ENCODE results near the gene MRM3.
"Not testable (repeated sequence)": the region's sequence is repeated elsewhere in the genome, so short reads cannot be mapped to it uniquely, and the experiment has no call there.

The MRM3 gene

DNA sequence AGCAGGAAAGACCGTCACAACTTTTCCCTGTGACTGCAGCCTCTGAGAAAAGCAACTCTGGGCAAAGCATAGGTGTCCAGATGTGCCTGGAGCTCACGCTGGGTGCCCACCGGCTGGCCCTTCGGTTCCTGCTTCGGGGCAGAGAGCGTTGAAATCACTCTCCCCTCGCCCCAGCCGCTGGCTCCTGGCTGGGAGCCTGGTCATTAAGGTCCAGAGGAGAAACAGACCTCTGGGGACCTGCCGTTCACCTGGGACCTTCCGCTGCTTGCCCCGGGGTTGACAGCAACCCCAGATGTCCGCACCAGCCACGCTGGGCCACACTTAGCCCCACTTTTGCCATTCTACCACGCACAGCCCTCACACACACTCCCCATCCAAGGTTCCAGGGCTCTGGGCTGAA lies 13.1 kb downstream of the MRM3 start:
- H3K9me3 Mint-ChIP-seq: no peaks in the 10 kb centered on the region
- H3K36me3 Mint-ChIP-seq: peaks cover 16% of the 10 kb centered on the region
- peaks cover 7% of the 10 kb centered on the region for H3K4me1 Mint-ChIP-seq
- H3K27me3 Mint-ChIP-seq: no peaks in the 10 kb centered on the region
- DNase-seq: no peak
- H3K27ac Mint-ChIP-seq: no peak overlapping the region
- CTCF ChIA-PET: interaction anchor here (0.7 to 5.2 kb wide), 12 partner anchors 9 to 261 kb away, joined by 3 to 59 read pairs (median 6); partner anchors contain the start of genes NXN and TIMM22
- no peak overlapping the region for H3K4me3 Mint-ChIP-seq

DNA sequence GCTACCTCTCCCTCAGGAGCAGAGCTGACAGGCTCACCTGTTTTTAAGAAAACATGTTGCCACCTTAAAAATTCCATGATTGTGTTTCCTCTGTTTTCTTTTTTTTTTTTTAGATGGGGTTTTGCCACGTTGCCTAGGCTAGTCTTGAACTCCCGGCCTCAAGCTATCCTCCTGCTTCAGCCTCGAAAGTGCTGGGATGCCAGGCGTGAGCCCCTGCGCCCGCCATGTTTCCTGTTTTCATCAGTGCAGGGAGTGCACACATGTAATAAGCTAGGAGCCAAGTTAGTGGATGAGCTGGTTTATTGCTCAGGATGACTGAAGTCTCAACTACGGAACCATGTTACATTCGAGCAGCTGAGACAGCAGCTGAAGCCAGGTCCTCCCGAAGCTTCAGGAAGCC lies 13.6 kb downstream of the MRM3 start:
- CTCF ChIA-PET: interaction anchor here (0.7 to 5.2 kb wide), 11 partner anchors 9 to 260 kb away, joined by 3 to 59 read pairs (median 7); partner anchors contain the start of genes NXN and TIMM22
- DNase-seq: no peak
- Mint-ChIP-seq H3K9me3 (no peaks in the 10 kb centered on the region), H3K27ac (no peak overlapping the region), H3K36me3 (peaks cover 16% of the 10 kb centered on the region), H3K27me3 (no peaks in the 10 kb centered on the region), H3K4me1 (peaks cover 7% of the 10 kb centered on the region), H3K4me3 (no peak overlapping the region)

DNA sequence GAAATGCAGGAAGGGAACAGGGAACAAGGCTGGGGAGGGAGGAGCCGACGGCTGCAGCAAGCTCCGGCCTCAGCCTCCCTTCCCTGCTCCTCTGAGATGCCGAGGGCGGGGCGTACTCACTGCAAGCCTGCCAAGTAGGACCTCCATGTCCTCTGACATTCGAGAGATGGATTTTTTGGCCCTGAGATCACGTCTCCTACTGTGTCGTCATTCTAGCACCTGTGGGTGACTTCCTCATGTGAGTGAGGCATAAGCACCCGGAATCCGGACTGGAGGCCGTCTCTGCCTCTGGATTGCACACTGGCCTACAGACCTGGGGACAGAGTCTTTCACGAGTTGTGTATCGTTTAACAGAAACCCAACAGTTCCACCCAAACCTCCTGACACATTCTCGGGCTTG lies 14.5 kb downstream of the MRM3 start:
- H3K27me3 Mint-ChIP-seq: no peaks in the 10 kb centered on the region
- no peak overlapping the region for H3K4me3 Mint-ChIP-seq
- no peak overlapping the region for H3K27ac Mint-ChIP-seq
- H3K9me3 Mint-ChIP-seq: no peaks in the 10 kb centered on the region
- H3K36me3 Mint-ChIP-seq: peaks cover 8% of the 10 kb centered on the region
- CTCF ChIA-PET: interaction anchor here (0.6 to 5.2 kb wide), 3 partner anchors 185 to 449 kb away, joined by 3 to 59 read pairs (median 11); partner anchors contain the start of gene NXN
- peaks cover 7% of the 10 kb centered on the region for H3K4me1 Mint-ChIP-seq
- DNase-seq: no peak

DNA sequence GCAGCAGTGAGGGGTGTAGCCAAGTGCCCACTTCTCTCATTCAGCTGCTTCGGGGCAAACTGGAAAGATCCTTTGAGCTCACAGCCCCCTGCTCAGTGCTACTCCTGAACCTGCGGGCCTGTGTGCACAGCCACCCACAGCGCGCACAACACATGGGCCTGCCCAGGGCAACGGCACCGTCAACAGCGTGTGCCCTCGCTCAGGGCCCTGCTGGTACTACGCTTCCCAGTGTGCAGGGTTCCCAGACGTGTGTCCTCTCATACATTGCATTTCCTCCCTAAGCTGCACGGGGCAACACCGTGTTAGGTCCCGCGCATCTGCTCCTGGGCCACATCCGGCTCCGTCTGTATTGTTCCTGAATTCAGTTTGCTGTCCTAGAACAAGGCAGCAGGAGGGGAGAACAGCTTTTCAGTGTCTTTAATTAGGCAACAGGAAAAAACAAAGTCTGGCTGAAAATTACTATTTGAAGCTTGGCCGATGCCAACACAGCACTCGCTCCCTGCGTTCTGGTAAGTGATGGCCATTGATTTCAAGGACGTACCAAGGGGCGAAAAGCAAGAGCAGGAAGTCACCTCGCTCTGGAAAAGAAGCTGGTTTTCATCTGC lies 15.2 kb downstream of the MRM3 start:
- no peak for DNase-seq
- Mint-ChIP-seq H3K36me3 (peaks cover 5% of the 10 kb centered on the region), H3K27me3 (no peaks in the 10 kb centered on the region), H3K4me1 (peaks cover 7% of the 10 kb centered on the region), H3K27ac (no peak overlapping the region), H3K9me3 (no peaks in the 10 kb centered on the region), H3K4me3 (no peak overlapping the region)
- CTCF ChIA-PET: interaction anchor here (5.2 kb wide), 1 partner anchor 184 kb away, joined by 59 read pairs; the partner anchor contains the start of gene NXN

DNA sequence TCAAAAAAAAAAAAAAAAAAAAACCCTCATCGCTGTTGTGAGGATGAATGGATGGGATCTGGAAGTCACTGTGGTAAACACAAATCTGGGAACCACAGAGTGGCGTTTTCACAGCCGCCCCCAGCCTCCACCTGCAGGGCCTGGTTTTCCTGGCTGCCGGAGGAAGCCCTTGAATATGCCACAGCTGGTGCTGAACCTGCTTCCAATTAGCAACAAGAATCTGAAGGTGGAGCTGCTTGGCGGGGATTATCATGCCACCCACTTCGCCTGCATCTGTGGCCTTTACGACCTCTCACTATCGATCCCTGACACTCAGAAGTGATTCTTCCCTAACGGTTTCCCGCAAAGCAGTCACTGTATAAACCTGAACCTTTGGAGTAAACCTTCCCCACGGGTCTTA lies 16.1 kb downstream of the MRM3 start:
- Mint-ChIP-seq H3K9me3 (no peaks in the 10 kb centered on the region), H3K4me3 (no peak overlapping the region), H3K4me1 (peaks cover 7% of the 10 kb centered on the region), H3K27me3 (no peaks in the 10 kb centered on the region), H3K27ac (no peak overlapping the region), H3K36me3 (no peaks in the 10 kb centered on the region)
- CTCF ChIA-PET: interaction anchor here (1.0 to 5.2 kb wide), 2 partner anchors 183 to 198 kb away, joined by 3 to 59 read pairs; partner anchors contain the start of genes NXN and TIMM22
- no peak for DNase-seq

DNA sequence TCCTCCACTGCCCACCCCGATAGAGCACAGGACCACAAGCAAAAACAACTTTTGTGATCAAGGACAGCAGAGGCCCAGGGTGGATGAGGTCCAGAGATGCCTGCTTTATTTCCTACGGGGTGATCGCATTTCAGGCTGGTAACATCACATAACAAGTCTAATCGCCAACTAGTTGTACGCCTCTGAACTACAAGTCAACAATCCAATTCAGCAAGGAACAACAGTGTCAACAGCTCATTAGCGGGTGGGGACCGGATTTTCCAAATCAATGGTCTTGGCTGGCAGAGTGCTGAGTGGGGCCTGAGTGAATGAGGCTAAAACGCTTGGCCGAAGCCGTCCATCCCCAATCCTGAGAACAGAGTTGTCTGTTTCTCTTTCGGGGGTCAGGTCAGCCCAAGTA lies 17.1 kb downstream of the MRM3 start:
- Mint-ChIP-seq H3K27me3 (no peaks in the 10 kb centered on the region), H3K36me3 (no peaks in the 10 kb centered on the region), H3K9me3 (no peaks in the 10 kb centered on the region), H3K27ac (no peak overlapping the region), H3K4me1 (peaks cover 7% of the 10 kb centered on the region), H3K4me3 (no peak overlapping the region)
- CTCF ChIA-PET: interaction anchor here (5.2 kb wide), 1 partner anchor 182 kb away, joined by 59 read pairs; the partner anchor contains the start of gene NXN
- no peak for DNase-seq

DNA sequence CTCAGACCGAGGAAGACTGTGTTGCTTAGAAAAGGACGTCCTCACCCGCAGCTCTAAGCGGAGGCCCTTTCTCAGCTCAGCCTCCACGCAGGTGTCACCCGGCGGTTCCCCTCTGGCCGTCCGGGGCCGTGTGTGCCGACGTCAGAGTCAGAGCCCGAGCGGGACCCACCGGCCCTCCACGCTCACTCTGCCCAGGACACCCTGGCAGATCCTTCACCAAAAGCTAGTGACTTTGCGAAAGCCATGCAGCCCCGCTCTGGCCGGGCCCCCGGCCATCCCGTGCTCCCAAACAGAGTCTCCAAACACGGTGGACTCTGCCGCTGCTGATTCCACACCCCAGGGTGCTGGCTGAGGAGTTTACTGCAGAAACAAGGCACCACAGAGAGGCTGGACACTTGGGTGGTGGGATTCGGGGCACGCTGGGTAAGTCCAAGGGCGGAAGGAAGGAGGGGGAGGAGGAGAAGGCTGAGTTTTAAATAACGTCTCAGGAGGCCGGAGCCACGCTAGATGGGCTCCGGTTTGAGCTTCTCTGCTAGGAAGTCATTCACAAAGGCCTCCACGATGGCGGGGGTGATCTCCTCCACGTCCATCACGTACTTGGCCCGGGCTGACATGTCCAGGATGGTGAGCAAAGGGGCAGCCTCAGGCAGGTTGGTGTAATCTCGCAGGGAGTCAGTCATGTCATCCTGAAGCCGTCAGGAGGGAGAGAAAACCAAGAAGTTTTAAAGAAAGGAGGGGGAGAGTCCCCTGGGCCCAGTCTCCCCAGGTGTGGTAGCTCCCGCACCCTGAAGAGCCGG lies 18.5 kb downstream of the MRM3 start:
- no peaks in the 10 kb centered on the region for H3K36me3 Mint-ChIP-seq
- CTCF ChIA-PET: no interaction called here
- no peak overlapping the region for H3K4me3 Mint-ChIP-seq
- H3K27ac Mint-ChIP-seq: no peak overlapping the region
- no peak for DNase-seq
- no peaks in the 10 kb centered on the region for H3K27me3 Mint-ChIP-seq
- no peaks in the 10 kb centered on the region for H3K9me3 Mint-ChIP-seq
- H3K4me1 Mint-ChIP-seq: no peaks in the 10 kb centered on the region

DNA sequence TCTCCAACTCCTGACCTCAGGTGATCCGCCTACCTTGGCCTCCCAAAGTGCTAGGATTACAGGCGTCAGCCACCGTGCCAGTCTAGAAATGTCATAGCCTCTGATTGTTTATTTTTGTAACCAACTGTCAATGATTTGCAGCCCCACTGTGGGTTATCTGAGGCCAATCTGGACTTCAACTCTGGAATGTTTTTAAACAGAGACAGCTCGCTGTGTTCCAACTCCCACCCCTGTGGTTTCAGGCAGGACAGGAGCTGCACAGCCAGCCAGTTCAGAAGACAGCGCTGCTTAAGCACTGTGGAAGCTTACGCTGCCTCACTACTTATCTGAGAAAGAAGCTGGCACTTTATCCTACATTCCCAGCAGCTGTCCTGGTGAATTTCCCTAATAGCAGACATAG lies 19.5 kb downstream of the MRM3 start:
- H3K4me3 Mint-ChIP-seq: no peak overlapping the region
- DNase-seq: no peak
- H3K4me1 Mint-ChIP-seq: no peaks in the 10 kb centered on the region
- H3K9me3 Mint-ChIP-seq: no peaks in the 10 kb centered on the region
- no peaks in the 10 kb centered on the region for H3K36me3 Mint-ChIP-seq
- CTCF ChIA-PET: interaction anchor here (1.4 kb wide), 1 partner anchor 179 kb away, joined by 6 read pairs; no protein-coding TSS in a partner anchor
- no peak overlapping the region for H3K27ac Mint-ChIP-seq
- H3K27me3 Mint-ChIP-seq: no peaks in the 10 kb centered on the region

DNA sequence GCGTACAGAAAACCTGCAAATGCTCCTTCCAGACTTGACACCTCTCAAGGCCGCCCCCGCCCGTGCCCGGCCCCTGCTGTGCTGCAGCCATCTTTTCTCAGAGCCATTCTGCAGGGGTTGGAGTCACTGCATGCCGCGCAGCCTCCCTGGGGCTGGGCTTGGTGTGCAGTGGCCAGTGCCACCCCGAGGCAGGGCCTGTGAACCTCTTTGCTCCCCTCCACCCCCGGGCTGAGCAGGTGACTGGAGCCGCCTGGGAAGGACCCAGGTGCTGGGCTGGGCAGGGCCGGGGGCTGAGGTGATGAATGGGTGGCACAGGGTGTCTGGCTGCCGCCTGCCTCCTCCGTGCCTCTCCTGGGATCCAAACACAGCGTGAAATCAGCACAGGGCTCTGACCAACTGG lies 20.3 kb downstream of the MRM3 start:
- Mint-ChIP-seq H3K27me3 (no peaks in the 10 kb centered on the region), H3K4me3 (no peak overlapping the region), H3K9me3 (no peaks in the 10 kb centered on the region), H3K27ac (no peak overlapping the region), H3K4me1 (no peaks in the 10 kb centered on the region), H3K36me3 (no peaks in the 10 kb centered on the region)
- CTCF ChIA-PET: interaction anchor here (1.4 kb wide), 1 partner anchor 178 kb away, joined by 6 read pairs; no protein-coding TSS in a partner anchor
- no peak for DNase-seq

DNA sequence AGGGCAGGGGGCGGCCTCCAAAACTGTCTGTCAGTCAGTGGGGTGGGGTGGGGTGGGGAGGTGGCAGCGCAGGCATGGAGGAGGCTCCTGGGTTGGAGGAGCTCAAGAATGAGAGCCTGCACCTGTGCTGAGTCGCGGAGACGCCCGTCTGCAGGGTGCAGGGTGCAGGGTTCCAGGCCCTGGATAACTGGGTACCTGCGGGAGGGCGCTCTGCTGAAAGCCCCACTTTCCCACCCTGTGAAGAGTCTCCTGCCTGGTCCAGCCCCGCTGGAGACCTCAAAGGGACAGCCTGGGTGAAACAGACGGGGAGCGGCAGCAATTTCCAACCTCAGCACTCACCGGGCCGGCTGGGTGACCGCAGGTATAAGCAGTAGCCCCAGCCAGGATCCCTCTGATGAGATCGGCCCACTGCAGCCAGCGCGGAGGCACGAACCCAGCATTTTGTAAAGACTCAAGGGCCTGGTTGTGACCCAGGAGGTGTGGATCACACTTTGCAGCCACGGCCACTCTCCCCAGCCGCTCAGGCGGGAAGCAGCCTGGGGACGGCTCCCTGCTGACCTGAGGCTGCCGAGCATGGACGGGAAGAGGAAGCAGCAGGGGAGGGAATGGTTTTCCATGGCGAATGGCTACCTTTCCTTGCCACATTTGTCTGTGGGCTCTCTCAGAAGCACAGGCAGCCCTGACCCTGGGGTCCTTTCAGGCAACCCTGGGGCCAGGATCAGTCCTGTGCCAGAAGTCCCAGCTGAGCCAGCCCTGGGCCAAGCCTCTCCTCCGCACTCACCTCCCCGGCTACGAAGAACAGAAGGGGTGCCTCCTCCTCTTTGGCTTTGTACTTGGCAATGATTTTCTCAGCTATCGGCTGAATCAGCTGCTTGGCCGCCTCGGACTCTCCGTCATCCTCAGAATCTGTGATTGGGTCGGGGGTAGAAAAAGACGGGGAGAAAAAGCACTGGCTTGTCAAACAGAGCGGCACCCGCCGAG lies 21.0 kb downstream of the MRM3 start:
- H3K36me3 Mint-ChIP-seq: no peaks in the 10 kb centered on the region
- DNase-seq: no peak
- no peak overlapping the region for H3K27ac Mint-ChIP-seq

DNA sequence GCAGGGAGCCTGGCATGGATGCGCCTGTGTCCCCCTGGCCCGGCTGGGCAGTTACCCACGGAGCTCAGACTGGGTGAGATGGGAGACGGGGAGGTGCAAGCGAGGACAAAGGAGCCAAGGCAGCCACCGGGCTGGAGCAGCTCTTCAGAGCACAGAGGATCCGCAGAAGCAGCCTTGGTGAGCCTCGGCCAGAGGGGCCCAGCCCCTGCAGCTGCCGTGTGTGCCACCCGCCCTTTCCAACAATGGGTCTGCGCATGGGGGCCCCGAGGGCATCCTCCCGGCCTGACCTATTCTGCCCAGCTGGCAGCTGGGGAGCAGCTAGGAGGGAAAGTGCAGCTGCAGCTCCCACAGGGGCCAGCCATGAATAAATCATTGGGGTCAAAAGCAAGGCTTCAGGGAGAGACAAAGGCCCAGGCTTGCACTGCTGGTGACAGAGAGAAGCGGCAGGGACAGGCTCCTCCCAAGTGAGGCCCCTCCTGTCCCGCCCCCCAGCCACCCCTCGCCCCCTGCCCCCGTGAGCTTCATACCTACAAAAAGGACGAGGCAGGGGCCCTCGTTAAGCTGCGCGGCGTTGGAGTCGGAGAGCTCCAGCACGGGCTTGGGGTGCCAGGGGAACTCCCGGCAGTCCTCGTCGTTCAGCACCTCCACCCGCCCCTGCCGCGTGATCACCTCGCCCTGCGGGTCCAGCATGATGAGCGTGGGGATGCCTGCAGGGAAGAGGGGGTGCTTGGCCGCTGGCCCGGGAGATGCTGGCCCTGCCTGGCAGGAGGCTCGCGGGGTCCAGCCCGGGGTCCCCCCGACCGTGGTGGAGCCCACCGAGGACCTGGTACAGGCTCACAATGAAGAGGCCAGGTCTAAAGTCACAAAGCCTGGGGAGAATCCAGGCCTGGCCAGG lies 22.6 kb downstream of the MRM3 start:
- Mint-ChIP-seq H3K36me3 (no peaks in the 10 kb centered on the region), H3K4me1 (no peaks in the 10 kb centered on the region), H3K27ac (no peak overlapping the region), H3K9me3 (no peaks in the 10 kb centered on the region), H3K27me3 (no peaks in the 10 kb centered on the region), H3K4me3 (no peak overlapping the region)
- CTCF ChIA-PET: interaction anchor here (2.2 kb wide), 1 partner anchor 10 kb away, joined by 7 read pairs; no protein-coding TSS in a partner anchor
- no peak for DNase-seq

More for the DNA sequence above, 21.0 kb downstream of the MRM3 start:
- no peaks in the 10 kb centered on the region for H3K4me1 Mint-ChIP-seq
- CTCF ChIA-PET: interaction anchor here (2.2 kb wide), 1 partner anchor 8 kb away, joined by 7 read pairs; no protein-coding TSS in a partner anchor
- no peaks in the 10 kb centered on the region for H3K27me3 Mint-ChIP-seq
- no peak overlapping the region for H3K4me3 Mint-ChIP-seq
- no peaks in the 10 kb centered on the region for H3K9me3 Mint-ChIP-seq

DNA sequence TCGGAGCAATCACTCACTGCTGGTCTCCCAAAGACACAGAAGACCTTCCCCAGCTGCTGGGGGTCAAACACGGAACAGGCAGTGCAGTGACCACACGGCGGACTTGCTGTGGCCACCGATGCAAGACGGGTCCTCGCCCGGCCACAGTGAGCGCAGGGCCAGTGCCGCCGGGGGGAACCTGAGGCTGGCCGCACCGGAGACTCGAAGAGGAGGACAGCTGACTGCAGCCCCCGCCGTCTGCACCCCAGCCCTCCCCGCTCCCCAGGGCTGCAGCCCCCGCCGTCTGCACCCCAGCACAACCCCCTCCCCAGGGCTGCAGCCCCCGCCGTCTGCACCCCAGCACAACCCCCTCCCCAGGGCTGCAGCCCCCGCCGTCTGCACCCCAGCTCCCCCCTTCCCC lies 23.7 kb downstream of the MRM3 start:
- DNase-seq, H3K27me3 Mint-ChIP-seq, H3K4me1 Mint-ChIP-seq, H3K4me3 Mint-ChIP-seq, CTCF ChIA-PET, H3K36me3 Mint-ChIP-seq, H3K9me3 Mint-ChIP-seq, H3K27ac Mint-ChIP-seq: not testable (repeated sequence)

DNA sequence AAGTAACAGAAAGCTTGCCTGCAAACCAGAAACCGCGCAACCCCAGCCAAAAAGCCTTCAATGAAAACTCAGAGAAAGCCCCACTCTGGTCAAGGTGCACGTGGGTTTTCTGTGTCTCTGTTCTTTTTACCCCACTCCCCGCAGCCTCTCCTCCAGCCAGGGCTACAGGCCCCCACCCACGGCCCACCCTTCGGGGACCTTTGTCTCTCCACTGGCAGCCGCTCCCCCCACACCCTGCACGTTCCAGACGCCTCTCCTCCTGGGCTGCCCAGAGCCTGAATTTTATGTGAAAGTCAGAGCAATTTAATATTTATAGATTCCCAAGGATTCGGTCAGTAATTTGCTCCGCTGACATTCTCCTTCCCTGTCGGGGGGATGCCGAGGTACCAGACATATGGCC lies 24.2 kb downstream of the MRM3 start:
- H3K9me3 Mint-ChIP-seq: no peaks in the 10 kb centered on the region
- H3K27me3 Mint-ChIP-seq: no peaks in the 10 kb centered on the region
- no peak overlapping the region for H3K4me3 Mint-ChIP-seq
- no peak overlapping the region for H3K27ac Mint-ChIP-seq
- H3K4me1 Mint-ChIP-seq: no peaks in the 10 kb centered on the region
- DNase-seq: no peak
- CTCF ChIA-PET: no interaction called here
- no peaks in the 10 kb centered on the region for H3K36me3 Mint-ChIP-seq

All from activated naive CD4-positive, alpha-beta T cell treated with anti-CD3 and anti-CD28 coated beads, Interleukin-2, amount 10 ng/mL, durations not matched to agents 7 days and 5 days (primary cell).